Stimulated activated CD8-positive, alpha-beta memory T cell treated with anti-CD3 and anti-CD28 coated beads, Interleukin-4, amount 100 ng/mL, for 1 hour (primary cell): Measurements from ENCODE around the gene CSNK1A1.
"Not testable (repeated sequence)": the region's sequence is repeated elsewhere in the genome, so short reads cannot be mapped to it uniquely, and the experiment has no call there.

Experiments
- DNase-seq, 2 donors: peaks; one replicate each; pipeline ENCODE4 v3.0.0-alpha.2; 2020; ENCODE audit warnings: low read depth in 2 of 2, low spot score in 1 of 2

CSNK1A1 gene

DNA sequence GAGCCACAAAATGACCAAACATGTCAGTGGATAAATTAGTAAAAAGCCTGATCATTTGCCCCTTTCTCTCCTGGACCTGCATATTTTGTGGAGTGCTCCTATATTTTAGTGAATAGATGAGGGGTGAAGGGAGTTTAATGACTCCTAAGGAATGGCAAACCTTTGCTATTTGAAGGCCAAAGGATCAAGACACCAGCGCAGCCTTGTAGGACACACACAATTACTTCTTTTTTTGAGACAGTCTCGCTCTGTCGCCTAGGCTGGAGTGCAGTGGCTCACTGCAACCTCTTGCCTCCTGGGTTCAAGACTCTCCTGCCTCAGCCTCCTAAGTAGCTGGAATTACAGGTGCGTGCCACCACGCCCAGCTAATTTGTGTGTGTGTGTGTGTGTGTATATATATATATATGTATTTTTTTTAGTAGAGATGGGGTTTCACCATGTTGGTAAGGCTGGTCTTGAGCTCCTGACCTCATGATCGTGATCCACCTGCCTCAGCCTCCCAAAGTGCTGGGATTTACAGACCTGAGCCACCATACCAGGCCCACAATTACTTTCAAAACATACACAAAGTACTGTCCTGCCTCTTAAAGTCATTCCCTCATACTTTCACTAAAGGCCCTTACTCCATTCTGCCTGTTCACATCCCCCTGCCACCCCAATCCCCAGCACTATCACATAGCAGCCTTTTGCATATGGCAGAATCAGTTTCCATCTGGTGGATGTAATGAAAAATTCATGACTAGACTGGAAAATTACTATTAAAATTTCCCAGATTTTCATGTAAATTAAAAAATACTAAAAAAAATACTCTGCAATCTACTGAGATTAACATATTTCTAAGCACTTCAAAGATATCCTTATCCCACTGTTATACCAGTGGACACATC lies 60.4 kb downstream of the CSNK1A1 start:
- no peak for DNase-seq

DNA sequence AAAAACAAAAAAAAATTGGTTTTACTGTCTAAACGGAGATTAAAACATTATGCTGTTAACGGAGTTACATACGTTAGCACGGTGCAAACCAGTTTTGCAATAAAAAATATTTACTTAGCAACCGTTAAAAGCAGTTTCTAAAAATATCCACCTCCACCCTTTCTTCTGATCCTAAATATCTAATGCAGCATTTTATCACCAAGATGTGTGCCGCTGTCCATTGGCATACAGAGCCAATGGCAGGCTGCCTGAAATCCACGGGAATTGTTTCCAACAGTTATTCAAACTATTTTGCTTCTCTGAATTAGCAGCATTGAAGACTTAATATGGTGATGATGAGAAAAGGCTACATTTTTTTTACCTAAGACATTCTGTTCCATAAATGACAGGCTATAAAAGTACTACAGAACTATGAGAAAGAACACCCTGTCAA lies 61.6 kb downstream of the CSNK1A1 start:
- no peak for DNase-seq

DNA sequence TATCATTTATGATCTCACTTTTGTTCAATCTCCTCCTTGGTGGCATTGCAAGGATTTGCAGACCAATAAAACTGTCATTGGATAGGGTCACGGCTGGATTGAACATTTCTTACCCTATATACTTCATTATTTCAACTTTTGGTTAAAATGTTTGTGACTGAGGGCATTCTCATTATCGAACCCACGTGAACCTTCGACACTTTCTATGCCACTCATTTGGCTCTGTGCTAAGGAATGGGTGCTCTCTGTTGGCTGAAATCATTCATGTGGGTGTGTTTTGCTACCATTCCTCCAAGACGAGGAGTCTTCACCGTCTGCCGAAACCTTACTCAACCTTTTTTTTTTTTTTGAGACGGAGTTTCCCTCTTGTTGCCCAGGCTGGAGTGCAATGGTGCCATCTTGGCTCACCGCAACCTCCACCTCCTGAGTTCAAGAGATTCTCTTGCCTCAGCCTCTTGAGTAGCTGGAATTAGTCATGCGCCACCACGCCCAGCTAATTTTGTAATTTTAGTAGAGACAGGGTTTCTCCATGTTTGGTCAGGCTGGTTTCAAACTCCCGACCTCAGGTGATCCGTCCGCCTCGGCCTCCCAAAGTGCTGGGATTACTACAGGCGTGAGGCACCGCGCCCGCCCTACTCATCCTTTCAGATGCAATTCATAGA lies 62.5 kb downstream of the CSNK1A1 start:
- DNase-seq, result no peak

DNA sequence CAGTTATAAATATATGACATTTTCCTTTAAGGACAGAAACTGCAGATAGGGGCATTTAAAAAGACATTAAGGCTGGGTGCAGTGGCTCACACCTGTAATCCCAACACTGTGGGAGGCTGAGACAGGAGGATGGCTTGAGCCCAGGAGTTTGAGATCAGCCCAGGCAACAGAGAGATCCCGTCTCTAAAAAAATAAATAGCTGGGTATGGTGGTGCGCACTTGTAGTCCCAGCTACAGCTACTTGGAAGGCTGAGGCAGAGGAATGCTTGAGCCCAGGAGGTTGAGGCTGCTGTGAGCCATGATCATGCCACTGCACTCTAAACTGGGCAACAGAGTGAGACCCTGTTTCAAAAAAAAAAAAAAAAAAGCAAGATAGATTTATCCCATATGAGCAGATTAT lies 63.6 kb downstream of the CSNK1A1 start:
- DNase-seq, result no peak

DNA sequence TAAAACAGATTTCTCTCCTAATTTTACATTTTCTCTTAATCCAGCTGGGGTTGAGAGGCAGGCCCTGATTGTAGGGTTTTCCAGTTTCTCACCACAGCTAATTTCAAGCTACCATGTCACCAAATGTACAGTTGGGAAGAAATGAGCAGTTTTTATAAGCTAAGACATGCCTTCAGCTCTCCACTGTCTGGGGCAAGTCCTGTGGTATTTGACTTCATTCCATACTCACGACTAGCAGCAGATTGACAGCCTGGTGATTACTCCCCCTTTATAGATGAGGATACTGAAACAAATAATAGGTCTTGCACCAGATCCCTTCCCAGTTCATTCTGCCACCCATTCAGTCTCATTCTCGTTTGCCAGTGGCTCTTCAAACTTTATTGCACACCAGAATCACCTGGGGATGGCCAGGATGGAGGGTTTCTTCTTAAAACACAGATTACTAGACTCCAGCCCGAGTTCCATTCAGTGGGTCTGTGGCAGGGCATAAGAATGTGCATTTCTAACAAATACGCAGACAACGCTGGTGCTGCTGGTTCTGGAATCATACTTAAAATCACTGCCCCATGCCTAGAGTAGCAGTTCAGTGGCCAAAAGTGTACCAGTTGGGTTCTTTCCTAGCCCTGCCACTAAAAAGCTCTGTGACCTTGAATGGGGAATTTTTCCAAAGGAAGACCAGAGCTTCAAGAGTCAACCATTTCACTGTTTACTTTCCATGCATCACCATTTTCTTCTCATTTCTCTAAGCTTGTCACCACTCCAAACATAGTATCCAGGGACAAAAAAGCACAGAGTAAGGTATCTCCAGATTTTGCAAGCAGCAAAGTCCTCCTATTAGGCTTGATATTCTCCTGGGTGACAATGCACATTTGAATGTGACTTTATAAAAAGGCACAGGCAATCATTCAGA lies 64.3 kb downstream of the CSNK1A1 start:
- no peak for DNase-seq

DNA sequence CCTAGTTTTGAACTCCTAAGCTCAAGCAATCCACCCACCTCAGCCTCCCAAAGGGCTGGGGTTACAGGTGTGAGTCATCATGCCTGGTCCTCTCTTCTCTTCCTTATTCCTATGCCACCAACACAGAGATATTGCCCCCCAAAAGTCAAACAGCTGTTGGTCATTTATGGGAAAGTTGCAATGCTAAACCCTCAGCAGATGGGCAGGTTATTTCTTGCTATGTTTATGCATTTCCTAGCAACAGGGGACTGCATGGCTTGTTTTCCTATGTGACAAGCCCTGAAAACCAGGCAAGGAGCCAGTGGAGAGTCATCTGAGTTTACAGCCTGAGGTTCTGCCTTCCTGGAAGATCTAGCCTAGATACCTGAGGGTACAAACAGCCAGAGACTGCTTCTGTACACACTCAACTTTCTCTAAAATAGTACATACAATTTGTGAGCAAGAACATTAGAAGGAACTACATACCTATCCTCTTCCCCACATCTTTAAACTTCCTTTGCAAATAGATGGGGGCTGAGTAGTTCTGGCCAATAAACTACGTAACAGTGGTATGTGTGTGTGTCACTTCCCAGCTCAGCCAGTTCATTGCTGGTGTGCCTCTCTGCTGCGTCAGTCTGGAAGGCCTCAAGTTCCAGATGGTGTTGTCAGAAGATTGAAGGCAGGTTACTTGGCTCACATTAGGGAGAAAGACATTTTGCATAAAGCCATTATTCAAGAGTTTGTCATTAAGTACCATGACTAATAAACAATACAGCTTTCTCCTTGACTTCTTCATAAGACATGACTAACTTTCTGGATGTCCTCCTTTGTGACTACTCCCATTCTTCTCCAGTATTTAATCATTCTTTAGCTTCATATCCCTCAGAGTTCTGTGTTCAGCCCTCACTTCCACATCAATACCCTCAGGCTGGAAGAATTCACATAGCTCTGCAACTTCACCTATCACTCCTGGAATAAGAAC lies 65.3 kb downstream of the CSNK1A1 start:
- no peak for DNase-seq

DNA sequence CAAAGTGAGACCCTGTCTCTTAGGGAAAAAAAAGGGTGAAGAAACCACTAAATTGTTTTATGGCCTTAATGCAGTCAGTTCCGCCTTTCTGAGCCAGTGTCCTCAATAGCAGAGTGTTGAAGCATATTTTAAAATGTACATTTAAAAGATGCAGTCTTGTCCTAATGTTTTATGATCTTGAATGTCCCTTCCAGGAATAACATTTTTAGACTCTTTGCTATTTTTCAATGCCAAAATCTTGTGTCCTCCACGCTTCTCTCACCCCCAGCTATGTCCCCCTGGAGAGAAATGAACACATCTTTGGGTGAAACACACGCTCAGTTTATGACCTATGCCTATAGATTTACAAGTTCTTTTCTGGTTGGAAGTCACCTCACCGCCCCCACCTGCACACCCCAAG lies 69.8 kb downstream of the CSNK1A1 start:
- DNase-seq, result no peak

DNA sequence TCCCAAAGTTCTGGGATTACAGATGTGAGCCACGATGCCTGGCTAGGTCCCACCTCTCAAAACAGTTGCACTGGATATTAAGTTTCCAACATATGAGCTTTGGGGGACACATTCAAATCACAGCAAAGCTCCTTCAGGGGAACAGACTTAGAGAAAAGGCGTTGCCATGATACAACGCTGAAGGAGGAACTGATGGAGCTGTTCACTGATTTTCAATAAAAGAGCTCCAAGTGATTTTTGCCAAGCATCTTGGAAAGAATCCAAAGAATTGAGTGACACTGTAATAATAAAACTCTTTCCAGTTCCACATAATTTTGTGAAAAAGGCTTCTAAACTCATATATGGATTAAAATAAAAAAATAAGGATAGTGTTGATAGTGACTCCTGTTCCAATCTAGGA lies 72.5 kb downstream of the CSNK1A1 start:
- no peak for DNase-seq

DNA sequence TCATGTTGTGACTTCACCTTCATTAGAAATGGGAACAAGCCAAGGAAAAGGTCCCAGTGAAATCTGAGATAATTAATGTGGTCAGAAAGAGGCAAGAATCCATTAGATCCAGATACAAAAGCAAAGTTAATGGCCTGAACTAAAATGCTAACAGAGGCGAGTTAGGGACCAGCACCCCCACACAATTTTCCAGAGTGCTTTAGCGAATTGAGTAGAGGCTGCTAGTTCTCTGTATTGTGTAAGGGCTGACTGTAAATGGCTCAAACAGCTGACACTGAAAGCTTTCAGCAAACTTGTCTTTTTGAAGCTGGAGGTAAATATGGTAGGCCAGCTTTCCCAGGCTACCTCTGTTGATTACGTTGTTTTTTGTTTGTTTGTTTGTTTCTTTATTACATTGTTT lies 75.5 kb downstream of the CSNK1A1 start:
- DNase-seq, result no peak

DNA sequence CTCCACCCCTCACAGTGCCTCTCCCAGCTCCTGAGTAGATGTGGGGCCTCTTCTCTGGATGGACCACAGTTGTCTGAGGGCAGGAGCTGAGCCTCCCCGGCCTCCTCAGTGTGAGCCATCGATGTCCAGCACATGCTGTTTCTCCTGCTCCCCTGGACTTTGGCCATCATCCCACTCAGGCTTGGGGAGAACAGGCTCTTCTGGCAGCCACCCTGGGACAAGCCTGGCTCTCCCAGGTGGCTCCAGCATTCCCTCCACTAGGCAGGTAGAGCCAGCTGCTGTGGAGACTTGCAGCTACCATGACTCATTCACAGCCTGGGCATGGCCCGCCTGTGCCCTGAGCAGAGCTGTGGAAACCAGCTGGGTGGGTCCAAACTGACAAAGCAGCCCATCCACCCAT lies 77.0 kb downstream of the CSNK1A1 start:
- DNase-seq, result no peak

DNA sequence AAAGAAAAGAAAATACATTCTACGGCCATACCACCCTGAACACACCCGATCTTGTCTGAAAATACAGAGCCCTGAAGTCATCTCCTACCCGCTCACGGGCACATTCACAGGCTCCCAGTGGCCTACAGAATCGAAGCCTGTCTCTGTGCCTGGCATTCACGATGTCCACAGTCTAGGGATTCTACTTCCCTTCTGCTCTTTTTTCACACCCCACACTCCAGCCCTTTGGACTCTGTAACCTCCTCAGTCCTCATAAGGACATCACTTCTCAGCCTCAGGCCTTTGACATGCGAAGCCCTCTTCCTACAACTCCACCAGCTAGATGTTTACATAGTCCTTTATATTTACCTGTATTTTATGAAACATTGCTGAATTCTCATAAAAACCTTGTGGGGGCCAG lies 77.8 kb downstream of the CSNK1A1 start:
- DNase-seq, result no peak

DNA sequence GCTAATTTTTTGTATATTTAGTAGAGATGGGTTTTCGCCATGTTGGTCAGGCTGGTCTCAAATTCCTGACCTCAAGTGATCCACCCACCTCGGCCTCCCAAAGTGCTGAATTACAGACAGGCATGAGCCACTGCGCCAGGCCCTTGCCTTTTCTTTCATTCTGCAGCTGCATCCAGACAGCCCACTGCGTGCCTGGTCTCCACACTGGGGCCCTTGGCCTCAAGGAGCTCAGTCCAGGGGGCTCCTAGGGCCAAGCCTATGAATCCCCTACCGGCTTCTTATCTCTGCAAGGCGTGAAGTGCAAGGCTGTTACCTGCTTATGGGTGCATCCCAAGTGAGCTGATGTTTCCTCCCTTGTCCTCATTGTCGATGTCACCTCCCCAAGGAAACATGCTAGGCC lies 78.8 kb downstream of the CSNK1A1 start:
- DNase-seq, result no peak

DNA sequence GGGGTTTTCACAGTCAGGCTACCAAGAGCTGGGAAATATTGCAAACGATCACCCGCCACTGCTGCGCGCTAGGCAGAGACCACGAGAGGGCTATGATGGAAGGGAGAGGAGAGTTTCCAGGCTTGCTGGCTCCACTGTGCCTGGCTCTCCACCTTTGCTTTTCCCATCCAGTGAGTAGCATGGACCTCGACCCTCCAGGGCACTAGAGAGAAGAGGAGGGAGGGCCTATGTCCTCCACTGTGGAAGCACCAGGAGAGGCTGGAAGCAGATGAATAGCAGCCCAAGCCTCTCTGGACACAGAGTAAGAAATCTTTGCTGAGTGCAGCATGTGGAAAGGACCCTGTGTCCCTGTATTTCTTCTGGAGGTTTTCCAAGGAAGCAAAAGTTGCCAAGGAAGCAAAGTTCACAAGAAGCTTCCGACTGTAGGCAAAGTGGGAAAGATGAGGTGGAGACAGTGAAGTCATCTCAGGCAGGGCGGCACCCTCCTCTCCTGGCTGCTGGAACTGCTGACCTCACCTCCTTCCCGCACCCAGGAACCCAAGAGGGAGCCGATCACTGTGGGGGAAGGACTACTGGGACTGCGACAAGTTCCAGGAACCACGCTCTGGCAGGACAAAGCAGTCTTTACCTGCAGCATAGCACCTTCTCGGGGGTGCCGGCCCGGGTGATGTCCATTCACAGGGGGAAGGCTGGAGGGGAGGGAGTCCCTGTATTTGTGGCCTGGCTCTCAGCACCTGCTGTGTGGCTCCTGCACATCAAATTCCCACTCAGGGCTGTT lies 79.6 kb downstream of the CSNK1A1 start:
- no peak for DNase-seq

DNA sequence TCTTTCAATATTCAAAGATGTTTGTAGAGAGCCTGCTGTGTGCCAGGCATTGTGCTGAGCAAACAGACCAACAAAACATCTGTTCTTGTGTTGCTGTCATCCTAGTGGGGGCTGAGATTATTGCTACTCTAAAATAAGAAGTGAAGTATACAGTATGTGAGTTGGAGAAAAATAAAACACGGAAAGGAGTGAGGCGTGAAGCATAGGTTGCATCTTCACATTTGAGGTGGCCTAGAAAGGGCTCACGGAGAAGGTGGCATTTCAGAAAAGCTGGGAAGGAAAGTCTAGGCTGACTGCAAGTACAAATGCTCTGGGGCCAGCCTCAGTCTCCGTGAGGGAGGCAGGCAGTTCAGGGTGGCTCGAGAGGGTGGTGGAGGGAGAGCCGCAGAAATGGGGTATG lies 80.3 kb downstream of the CSNK1A1 start:
- DNase-seq, result no peak

DNA sequence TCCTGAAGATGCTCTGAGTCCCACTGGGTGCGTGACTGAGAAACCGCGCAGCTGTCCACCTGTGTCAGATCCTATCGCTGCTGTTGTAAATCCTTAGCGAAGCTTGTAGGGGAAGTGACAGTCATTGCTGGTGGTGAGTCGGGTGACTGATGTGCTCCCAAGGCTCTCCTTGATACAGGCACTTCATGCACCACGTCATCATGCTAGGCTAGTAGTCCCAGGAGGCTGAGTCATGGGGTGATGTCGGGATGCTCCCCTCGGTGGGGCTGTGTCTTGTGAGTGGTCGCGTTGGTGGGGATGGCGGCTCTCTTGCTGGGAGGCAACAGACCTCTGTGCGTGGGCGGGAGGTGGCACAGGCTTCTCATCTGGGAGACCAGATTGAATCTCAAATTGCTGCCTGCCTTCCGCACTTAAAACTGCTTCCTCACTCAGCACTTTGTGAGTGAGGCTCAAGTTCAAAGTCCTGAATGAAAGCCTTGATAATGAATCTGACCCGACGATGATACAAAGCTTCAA lies 84.7 kb downstream of the CSNK1A1 start:
- no peak for DNase-seq

DNA sequence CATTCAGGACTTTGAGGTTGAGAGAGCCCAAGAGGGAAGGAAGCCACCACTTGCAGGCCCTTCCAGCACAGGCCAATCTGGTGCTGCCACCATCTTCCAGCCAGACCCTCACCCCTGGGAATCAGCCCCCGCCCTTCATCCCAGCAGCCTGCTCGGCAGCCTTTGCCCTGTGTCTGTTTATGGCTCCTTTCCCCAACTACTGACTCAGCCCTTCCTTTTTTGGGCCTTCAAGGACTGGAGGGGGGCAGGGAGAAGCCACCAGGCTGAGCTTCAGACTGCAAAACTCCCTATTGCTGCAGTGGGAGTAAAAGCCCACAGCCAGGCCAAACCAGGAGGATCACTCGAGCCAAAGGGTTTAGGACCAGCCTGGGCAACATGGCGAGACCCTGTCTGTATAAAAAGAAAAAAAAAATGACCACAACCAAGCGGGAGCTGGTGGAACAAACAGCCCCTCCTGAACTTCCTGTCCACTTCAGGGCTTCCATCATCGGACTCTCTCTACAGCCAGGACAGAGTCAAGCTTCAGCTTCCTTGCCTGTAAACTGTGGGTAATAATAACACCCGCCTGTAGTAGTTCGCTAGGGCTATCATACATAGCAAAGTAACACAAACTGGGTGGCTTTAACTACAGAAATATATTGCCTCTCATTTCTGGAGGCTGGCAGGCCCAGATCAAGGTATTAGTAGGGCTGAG lies 86.3 kb downstream of the CSNK1A1 start:
- DNase-seq, result no peak

DNA sequence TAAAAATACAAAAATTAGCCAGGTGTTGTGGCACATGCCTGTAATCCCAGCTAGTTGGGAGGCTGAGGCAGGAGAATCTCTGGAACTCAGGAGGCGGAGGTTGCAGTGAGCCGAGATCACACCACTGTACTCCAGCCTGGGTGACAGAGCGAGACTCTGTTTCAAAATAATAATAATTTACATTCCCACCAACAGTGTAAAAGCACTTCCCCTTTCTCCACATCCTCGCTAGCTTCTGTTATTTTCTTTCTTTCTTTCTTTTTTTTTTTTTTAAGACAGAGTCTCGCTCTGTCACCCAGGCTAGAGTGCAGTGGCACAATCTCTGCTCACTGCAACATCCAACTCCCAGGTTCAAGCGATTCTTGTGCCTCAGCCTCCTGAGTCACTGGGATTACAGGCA lies 89.3 kb downstream of the CSNK1A1 start:
- not testable (repeated sequence) for DNase-seq

DNA sequence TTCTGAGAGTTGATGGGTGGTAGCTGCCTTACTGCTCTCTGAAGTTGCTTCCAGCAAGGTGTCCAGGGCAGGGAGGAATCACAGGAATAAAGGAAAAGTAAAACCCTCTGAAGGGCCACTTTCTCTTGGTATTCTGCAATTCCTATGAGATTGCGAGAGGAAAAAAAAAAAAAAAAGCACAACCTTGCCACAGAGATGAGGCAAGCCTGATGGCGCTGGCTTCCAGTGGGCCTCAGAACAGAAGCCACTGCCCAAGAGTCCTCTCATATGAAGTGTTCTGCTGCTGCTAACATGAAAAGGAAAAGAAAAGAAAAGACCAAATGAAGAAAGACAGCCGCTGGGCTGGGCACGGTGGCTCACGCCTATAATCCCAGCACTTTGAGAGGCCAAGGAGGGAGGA lies 91.3 kb downstream of the CSNK1A1 start:
- DNase-seq, result no peak

DNA sequence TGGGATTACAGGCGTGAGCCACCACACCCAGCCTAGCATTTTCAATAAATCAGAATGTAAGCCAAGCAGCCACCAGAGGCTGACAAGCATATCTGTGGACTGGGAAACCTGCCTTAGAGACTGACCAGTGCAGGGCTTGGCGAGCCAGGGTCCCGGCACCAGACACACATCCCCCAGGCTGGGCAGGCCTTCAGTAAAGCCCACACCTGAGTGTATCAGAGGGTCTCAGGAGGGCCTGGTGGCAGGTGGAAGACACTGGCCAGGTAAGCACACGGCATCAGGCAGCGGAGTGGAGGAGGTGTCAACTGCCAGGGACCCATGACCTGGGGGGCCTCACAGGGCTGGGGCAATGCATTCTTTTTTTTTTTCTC lies 93.9 kb downstream of the CSNK1A1 start:
- no peak for DNase-seq
